Naive B cell (primary cell): ENCODE results near the gene EPB41L4A. TPM values are rescaled to one million over a fixed set of nuclear protein-coding genes. Genes with fewer than 3 reads are reported as not detected.
"Not testable (repeated sequence)": the region's sequence is repeated elsewhere in the genome, so short reads cannot be mapped to it uniquely, and the experiment has no call there.

Experiments
- ATAC-seq, 2 donors: fragments of 150-1000 bp; cut with Tn5 transposase; 2 replicates each; pipeline ENCODE4 v1.10.0; 2021; ENCODE audit warnings: low read depth in 2 of 2, mild to moderate bottlenecking in 2 of 2, moderate library complexity in 2 of 2
- DNase-seq: peaks from one replicate; pipeline ENCODE4 v3.0.0; 2022
- H3K27ac Mint-ChIP-seq, 6 donors: one replicate each; pipeline ENCODE4 v1.8.0; 2020 to 2022; ENCODE audit warnings: mild to moderate bottlenecking in 6 of 6, mixed read lengths in 6 of 6, moderate library complexity in 5 of 6, inconsistent platforms in 2 of 6
- H3K27me3 Mint-ChIP-seq, 3 donors: one replicate each; pipeline ENCODE4 v1.8.0; 2021 to 2022; ENCODE audit warnings: mixed read lengths in 3 of 3, mild to moderate bottlenecking in 1 of 3
- H3K36me3 Mint-ChIP-seq, 2 donors: one replicate each; pipeline ENCODE4 v1.8.0; 2020 to 2022; ENCODE audit warnings: mixed read lengths in 2 of 2, inconsistent platforms in 1 of 2, mild to moderate bottlenecking in 1 of 2
- H3K4me1 Mint-ChIP-seq, 3 donors: one replicate each; pipeline ENCODE4 v1.8.0; 2020 to 2022; ENCODE audit warnings: mixed read lengths in 3 of 3, inconsistent platforms in 1 of 3, mild to moderate bottlenecking in 1 of 3, moderate library complexity in 1 of 3
- H3K4me3 Mint-ChIP-seq, 8 donors: one replicate each; pipeline ENCODE4 v1.8.0; 2020 to 2022; ENCODE audit warnings: mild to moderate bottlenecking in 8 of 8, mixed read lengths in 8 of 8, moderate library complexity in 8 of 8, inconsistent platforms in 2 of 8
- H3K9me3 Mint-ChIP-seq, 7 donors: one replicate each; pipeline ENCODE4 v1.8.0; 2020 to 2022; ENCODE audit warnings: mixed read lengths in 7 of 7, mild to moderate bottlenecking in 5 of 7, inconsistent platforms in 2 of 7, moderate library complexity in 1 of 7
- polyA plus RNA-seq, 6 donors: library from polyadenylated mRNA; unstranded; fragments of 300-500 nt; fragmentation: Illumina TruSeq; gene quantifications; one replicate each; pipeline ENCODE4 v1.2.3, GENCODE V29; 2021; ENCODE audit warnings: low read depth in 6 of 6

The EPB41L4A gene
- polyA plus RNA-seq = 1 to 10 TPM in 5 of 6 donors, under 1 TPM in 1; 0.92 to 4.7 (median 1.5) TPM

GRCh38 chr5:112419164-112419985, at the start of gene EPB41L4A:
Gene EPB41L4A, minus strand, starts transcription at chr5:112419277. Its CDS starts 238 bp downstream, at chr5:112419039.
- no peaks in the 10 kb centered on the region for H3K36me3 Mint-ChIP-seq
- H3K4me3 Mint-ChIP-seq = peak within 1 kb of the TSS; percentile 81 to 93 (median 87)
- peaks cover 8 to 14% (median 11%) of the 10 kb centered on the region in 3 donors for H3K4me1 Mint-ChIP-seq
- H3K27ac Mint-ChIP-seq = peak within 1 kb of the TSS in 4 of 6 donors; percentile 16 to 90 (median 60)
- DNase-seq (peak; percentile 25), ATAC-seq (peak; percentile 8 to 13)
- peaks cover 0 to 7% (median 3%) of the 10 kb centered on the region in 7 donors for H3K9me3 Mint-ChIP-seq
- H3K27me3 Mint-ChIP-seq = peaks cover 27 to 55% (median 38%) of the 10 kb centered on the region in 3 donors

- Mint-ChIP-seq H3K4me1 (no peaks in the 10 kb centered on the region), H3K27ac (no peak overlapping the region), H3K27me3 (peaks cover 12 to 37% (median 24%) of the 10 kb centered on the region in 3 donors), H3K9me3 (peaks cover 0 to 7% (median 2%) of the 10 kb centered on the region in 7 donors), H3K36me3 (peaks cover 0 to 7% of the 10 kb centered on the region in 2 donors), H3K4me3 (no peak overlapping the region)
- ATAC-seq (no peak), DNase-seq (no peak)
Observed at GRCh38 chr5:112467485-112467884, 48.4 kb upstream of the EPB41L4A start.

GRCh38 chr5:112466261-112466660, 47.2 kb upstream of the EPB41L4A start:
- not testable (repeated sequence) for H3K4me3 Mint-ChIP-seq, H3K9me3 Mint-ChIP-seq, ATAC-seq, H3K4me1 Mint-ChIP-seq, DNase-seq, H3K36me3 Mint-ChIP-seq, H3K27ac Mint-ChIP-seq
- peaks cover 10 to 28% (median 21%) of the 10 kb centered on the region in 3 donors for H3K27me3 Mint-ChIP-seq

GRCh38 chr5:112447187-112447760, 28.2 kb upstream of the EPB41L4A start:
- not testable (repeated sequence) for H3K9me3 Mint-ChIP-seq, H3K4me3 Mint-ChIP-seq, DNase-seq, H3K4me1 Mint-ChIP-seq, H3K36me3 Mint-ChIP-seq, H3K27ac Mint-ChIP-seq, ATAC-seq
- peaks cover 0 to 16% (median 4%) of the 10 kb centered on the region in 3 donors for H3K27me3 Mint-ChIP-seq

GRCh38 chr5:112445626-112446350, 26.7 kb upstream of the EPB41L4A start:
- H3K27me3 Mint-ChIP-seq = peaks cover 0 to 22% (median 0%) of the 10 kb centered on the region in 3 donors
- no peak for DNase-seq
- H3K36me3 Mint-ChIP-seq = no peaks in the 10 kb centered on the region
- peaks cover 0 to 8% (median 2%) of the 10 kb centered on the region in 7 donors for H3K9me3 Mint-ChIP-seq
- no peaks in the 10 kb centered on the region for H3K4me1 Mint-ChIP-seq
- H3K4me3 Mint-ChIP-seq = no peak overlapping the region
- H3K27ac Mint-ChIP-seq = no peak overlapping the region
- no peak for ATAC-seq

GRCh38 chr5:112443932-112444331, 24.9 kb upstream of the EPB41L4A start:
- not testable (repeated sequence) for ATAC-seq, H3K4me3 Mint-ChIP-seq, H3K4me1 Mint-ChIP-seq, H3K36me3 Mint-ChIP-seq, DNase-seq
- peaks cover 0 to 19% (median 6%) of the 10 kb centered on the region in 7 donors for H3K9me3 Mint-ChIP-seq
- H3K27me3 Mint-ChIP-seq = peaks cover 0 to 30% (median 0%) of the 10 kb centered on the region in 3 donors
- H3K27ac Mint-ChIP-seq = peak overlapping the region in 1 of 6 donors; percentile 69

GRCh38 chr5:112440031-112440430, 21.0 kb upstream of the EPB41L4A start:
- peaks cover 4 to 27% (median 12%) of the 10 kb centered on the region in 7 donors for H3K9me3 Mint-ChIP-seq
- peaks cover 0 to 7% (median 4%) of the 10 kb centered on the region in 3 donors for H3K4me1 Mint-ChIP-seq
- ATAC-seq = no peak
- no peak overlapping the region for H3K27ac Mint-ChIP-seq
- DNase-seq = no peak
- H3K4me3 Mint-ChIP-seq = no peak overlapping the region
- peaks cover 0 to 23% of the 10 kb centered on the region in 2 donors for H3K36me3 Mint-ChIP-seq
- peaks cover 9 to 62% (median 26%) of the 10 kb centered on the region in 3 donors for H3K27me3 Mint-ChIP-seq

GRCh38 chr5:112436144-112436543, 17.1 kb upstream of the EPB41L4A start:
- ATAC-seq = no peak
- no peak for DNase-seq

GRCh38 chr5:112434641-112435040, 15.6 kb upstream of the EPB41L4A start:
- H3K27ac Mint-ChIP-seq = no peak overlapping the region
- H3K27me3 Mint-ChIP-seq = peaks cover 44 to 67% (median 62%) of the 10 kb centered on the region in 3 donors
- H3K9me3 Mint-ChIP-seq = peaks cover 4 to 13% (median 7%) of the 10 kb centered on the region in 7 donors
- no peak overlapping the region for H3K4me3 Mint-ChIP-seq
- H3K36me3 Mint-ChIP-seq = peaks cover 10 to 21% of the 10 kb centered on the region in 2 donors
- no peak for DNase-seq
- no peak for ATAC-seq
- H3K4me1 Mint-ChIP-seq = peaks cover 0 to 7% (median 4%) of the 10 kb centered on the region in 3 donors

More at GRCh38 chr5:112436144-112436543, 17.1 kb upstream of the EPB41L4A start:
- H3K36me3 Mint-ChIP-seq = peaks cover 10 to 28% of the 10 kb centered on the region in 2 donors
- H3K4me1 Mint-ChIP-seq = peaks cover 0 to 7% (median 4%) of the 10 kb centered on the region in 3 donors
- no peak overlapping the region for H3K27ac Mint-ChIP-seq
- peak overlapping the region in 1 of 8 donors; percentile 32 for H3K4me3 Mint-ChIP-seq
- H3K27me3 Mint-ChIP-seq = peaks cover 33 to 64% (median 53%) of the 10 kb centered on the region in 3 donors
- peaks cover 4 to 25% (median 11%) of the 10 kb centered on the region in 7 donors for H3K9me3 Mint-ChIP-seq

- not testable (repeated sequence) for H3K36me3 Mint-ChIP-seq, H3K4me1 Mint-ChIP-seq, H3K9me3 Mint-ChIP-seq, ATAC-seq, H3K4me3 Mint-ChIP-seq, DNase-seq
- Mint-ChIP-seq H3K27ac (peak overlapping the region in 1 of 6 donors; percentile 60), H3K27me3 (peaks cover 21 to 62% (median 29%) of the 10 kb centered on the region in 3 donors)
Observed at GRCh38 chr5:112426202-112426601, 7.1 kb upstream of the EPB41L4A start.

GRCh38 chr5:112419986-112420864, 1.1 kb upstream of the EPB41L4A start:
- peak; percentile 68 to 81 for ATAC-seq
- DNase-seq = peak; percentile 48
- Mint-ChIP-seq H3K4me3 (peak overlapping the region; percentile 81 to 93 (median 86)), H3K9me3 (peaks cover 0 to 7% (median 3%) of the 10 kb centered on the region in 7 donors), H3K27ac (peak overlapping the region in 1 of 6 donors; percentile 61), H3K36me3 (no peaks in the 10 kb centered on the region), H3K27me3 (peaks cover 24 to 59% (median 31%) of the 10 kb centered on the region in 3 donors), H3K4me1 (peaks cover 8 to 14% (median 11%) of the 10 kb centered on the region in 3 donors)

- Mint-ChIP-seq H3K27me3 (peaks cover 34 to 57% (median 41%) of the 10 kb centered on the region in 3 donors), H3K36me3 (no peaks in the 10 kb centered on the region), H3K27ac (peak overlapping the region in 1 of 6 donors; percentile 66), H3K4me3 (peak overlapping the region; percentile 81 to 93 (median 86)), H3K4me1 (peaks cover 8 to 14% (median 11%) of the 10 kb centered on the region in 3 donors), H3K9me3 (peaks cover 0 to 7% (median 3%) of the 10 kb centered on the region in 7 donors)
- ATAC-seq = no peak
- no peak for DNase-seq
Observed at GRCh38 chr5:112418659-112419163, 366 bp downstream of the EPB41L4A start.
